NCI-H1694 treated with DMSO at 0.1 percent for 48 hours (cell line): ENCODE results near the gene SIT1.
"Not testable (repeated sequence)": the region's sequence is repeated elsewhere in the genome, so short reads cannot be mapped to it uniquely, and the experiment has no call there.

Experiments
- DNase-seq: peaks from one replicate; lab custom pipeline; 2025; lab: John Stamatoyannopoulos, UW

SIT1 gene

DNA sequence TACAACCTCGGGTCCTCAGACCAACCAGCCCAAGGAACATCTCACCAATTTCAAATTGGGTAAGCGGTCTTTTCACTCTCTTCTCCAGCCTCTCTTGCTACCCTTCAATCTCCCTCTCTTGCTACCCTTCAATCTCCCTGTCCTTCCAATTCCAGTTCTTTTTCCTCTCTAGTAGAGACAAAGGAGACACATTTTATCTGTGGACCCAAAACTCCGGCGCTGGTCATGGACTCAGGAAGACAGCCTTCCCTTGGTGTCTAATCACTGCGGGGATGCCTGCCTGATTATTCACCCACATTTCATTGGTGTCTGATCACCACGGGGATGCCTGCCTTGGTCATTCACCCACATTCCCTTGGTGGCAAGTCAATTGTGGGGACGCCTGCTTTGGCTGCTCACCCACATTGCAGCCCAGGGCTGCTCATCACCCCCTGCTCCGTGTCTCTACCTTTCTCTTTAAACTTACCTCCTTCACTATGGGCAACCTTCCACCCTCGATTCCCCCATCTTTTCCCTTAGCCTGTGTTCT, 13.2 kb downstream of the SIT1 start:
- not testable (repeated sequence) for DNase-seq

- not testable (repeated sequence) for DNase-seq
Measured at GRCh38 chr9:35636877-35637246, 13.9 kb downstream of the SIT1 start.

DNA sequence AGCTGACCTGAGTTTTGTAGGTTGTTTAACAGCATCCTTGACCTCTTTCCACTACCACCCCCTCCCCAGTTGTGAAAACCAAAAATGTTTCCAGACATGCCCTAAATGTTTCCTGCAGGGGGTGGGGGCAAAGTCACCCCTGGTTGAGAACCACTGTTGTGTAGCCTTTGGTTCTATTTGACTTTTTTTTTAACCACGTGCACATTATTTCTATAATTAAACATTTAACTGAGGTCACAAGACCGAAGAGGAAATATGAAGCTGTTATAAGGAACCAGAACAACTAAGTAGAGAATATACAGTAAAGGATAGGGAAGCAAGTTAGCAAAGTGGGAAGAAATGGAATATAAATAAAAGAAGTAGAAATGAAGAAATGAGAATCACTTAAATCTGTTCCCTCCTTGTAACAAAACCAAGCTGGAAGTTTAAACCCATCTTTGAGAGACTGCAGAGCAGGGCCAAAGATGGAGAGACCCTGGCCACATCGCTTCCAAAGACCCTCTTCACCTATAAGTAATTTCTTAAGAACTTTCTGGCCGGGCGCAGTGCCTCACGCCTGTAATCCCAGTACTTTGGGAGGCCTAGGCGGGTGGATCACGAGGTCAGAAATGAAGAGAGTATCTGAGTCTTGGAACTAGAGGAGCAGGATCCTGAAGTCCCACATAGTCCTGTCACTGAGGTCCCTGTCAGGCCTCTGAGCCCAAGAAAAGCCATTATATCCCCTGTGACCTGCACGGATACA, 14.4 kb downstream of the SIT1 start:
- DNase-seq: no peak

- DNase-seq: no peak
Measured at GRCh38 chr9:35635730-35636129, 15.0 kb downstream of the SIT1 start.

DNA sequence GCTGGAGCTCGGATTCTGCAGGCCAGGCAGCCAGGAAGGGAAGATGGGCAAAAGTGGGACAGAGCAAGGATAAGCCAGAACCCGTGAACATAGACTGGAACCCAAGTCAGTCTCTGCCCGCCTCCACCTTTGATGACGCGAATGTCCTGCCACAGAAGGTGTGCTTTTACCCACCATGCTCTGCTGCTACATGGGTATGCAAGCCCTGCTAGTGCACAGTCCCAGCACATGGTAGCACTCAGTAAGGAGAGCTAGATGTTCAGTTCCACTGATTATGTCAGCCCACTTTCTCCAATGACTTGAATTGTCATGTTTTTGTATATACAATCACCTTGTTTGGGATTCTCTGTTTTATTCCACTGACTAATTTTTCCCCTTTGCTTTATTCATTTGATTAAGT, 21.1 kb downstream of the SIT1 start:
- DNase-seq: no peak

DNA sequence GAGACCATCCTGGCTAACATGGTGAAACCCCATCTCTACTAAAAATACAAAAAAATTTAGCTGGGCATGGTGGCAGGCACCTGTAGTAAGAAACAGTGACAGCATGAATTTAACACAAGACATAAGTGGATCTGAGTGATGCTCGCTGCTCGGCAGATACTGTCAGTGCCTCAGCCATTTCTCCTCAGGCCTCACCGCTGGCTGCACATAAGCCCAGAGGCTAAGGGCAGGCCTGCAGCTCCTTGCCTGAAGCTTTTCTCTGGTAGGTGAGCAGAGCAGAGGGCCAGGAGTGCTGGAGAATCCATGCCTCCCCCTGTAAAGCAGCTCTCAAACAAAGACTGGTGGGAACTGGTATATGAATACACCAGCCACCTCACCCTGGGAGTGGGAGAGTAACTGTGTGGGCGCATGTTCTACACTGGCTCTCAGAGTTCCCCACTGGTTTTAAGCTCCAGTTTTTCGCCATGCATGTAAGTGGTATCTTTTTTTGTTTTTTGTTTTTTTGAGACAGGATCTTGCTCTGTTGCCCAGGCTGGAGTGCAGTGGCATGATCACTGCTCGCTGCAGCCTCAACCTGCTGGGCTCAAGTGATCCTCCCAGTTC, 22.2 kb downstream of the SIT1 start:
- DNase-seq: no peak

GRCh38 chr9:35627575-35627974, 23.2 kb downstream of the SIT1 start:
- DNase-seq: no peak

GRCh38 chr9:35619800-35620158, 31.0 kb downstream of the SIT1 start:
- no peak for DNase-seq

DNA sequence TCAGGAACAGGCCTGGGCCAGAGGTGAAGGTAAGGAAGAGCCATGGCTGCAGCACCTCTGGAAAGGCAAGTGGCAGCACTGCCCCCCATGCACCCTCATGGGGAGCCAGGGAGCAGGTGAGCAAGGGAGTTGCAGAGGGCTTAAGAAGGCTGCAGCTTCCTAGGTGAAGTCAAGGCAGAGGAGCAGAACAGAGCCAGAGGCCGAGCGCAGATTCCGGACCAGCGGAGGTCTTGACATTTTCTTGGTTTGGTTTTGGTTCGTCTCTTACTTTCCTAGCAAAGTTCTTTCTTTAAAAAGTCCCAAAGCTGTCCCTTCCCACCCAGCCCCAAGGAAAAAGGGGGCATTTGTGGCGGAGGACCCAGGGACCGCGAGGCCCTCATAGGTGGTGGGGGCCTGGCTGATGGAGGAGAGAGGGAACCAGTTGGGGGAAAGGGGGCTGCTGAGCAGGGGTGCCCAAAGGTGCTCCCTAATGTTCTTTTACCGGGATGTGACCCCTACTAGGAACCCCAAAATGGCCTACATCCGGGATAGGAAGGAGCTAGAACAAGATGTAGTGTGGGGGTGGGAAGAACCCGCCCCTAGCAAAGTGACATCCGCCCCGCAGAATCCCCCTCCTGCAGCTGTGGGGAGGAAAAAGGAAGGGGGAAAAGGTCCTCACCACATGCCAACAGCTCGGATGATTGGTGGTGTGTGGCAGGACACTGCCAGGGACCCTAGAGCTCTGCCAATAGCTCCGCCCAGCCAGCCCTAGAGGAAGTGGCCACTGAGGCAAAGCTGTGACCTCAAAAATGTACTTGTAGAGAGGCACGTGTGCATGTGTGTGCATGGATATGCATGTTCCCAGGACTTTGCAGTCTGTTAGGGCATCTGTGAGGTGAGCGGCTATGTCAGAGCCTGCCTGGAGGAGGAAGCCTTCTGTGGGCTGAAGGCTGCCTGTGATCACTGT, 31.6 kb downstream of the SIT1 start:
- DNase-seq: no peak

GRCh38 chr9:35618325-35618727, 32.4 kb downstream of the SIT1 start, which contains the start of gene CD72:
Gene CD72 (minus strand): TSS chr9:35618413. CDS start chr9:35618303, 110 bp downstream.
- DNase-seq: peak; percentile 19

GRCh38 chr9:35617548-35617947, 33.2 kb downstream of the SIT1 start:
- no peak for DNase-seq

DNA sequence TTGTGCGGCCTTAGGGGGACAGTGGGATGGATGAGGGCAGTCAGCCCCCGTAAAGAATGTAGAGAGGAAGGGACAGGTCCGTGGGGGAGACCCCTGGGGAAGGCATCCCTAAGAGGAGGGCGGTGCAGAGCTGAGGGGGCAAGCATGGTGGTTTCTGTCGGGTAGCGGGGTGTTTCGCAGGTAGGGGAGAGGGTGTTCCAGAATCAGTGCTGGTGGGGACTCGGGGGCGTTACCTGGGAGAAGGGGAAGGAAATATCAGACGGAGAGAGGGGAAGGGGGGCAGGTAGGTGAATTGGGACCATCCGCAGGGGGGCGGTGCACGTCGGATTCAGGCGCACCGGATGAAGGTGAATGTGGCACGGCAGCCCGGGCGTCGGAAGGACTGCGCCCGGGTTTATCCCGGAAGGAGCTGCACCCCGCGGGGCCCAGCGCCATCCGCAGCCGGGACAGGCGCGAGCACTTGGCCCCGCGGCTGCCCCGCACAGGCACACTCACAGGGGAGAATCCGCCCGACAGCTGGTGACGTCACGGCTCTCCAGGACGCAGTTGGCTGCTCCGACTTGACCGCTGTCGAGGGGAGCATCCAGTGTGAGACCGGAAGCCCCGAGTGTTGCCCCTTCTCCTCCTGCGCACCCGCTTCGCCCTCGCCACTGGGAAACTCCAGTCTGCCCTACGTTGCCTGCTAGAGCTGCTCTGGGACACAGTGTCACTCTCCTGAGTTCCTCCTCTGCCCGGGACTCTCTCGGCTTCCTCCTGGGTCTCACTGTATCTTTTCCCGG, 33.9 kb downstream of the SIT1 start:
- no peak for DNase-seq

GRCh38 chr9:35615981-35616680, 34.6 kb downstream of the SIT1 start:
- DNase-seq: no peak

- DNase-seq: no peak
Measured at GRCh38 chr9:35612843-35613242, 37.9 kb downstream of the SIT1 start.

GRCh38 chr9:35612066-35612465, 38.7 kb downstream of the SIT1 start:
- DNase-seq: not testable (repeated sequence)

DNA sequence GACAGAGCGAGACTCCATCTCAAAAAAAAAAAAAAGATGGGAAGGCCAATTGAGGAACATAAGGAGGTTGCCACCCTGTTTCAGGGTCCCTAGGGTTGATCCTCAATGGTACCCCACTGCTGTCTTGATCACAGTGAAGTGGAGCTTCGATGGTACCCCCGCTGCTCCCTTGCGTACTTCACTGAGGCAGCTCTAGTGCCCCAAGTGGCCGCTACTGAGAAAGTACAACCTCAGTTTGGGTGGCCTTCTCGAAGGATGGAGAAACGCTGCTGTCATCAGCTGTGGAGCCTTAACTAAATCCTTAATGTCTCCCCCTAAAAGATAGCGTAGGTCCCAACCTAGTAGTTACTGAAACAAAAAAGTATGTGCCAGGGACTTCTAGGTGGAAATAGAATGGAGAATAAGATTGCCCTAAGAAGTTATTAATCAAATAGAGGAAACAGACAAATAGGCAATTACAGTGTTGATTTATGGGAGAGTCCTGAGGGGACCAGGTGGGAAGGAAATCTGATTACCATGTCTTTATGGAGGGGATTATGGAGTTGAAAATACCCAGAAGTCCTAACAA, 39.4 kb downstream of the SIT1 start:
- peak; percentile 11 for DNase-seq

DNA sequence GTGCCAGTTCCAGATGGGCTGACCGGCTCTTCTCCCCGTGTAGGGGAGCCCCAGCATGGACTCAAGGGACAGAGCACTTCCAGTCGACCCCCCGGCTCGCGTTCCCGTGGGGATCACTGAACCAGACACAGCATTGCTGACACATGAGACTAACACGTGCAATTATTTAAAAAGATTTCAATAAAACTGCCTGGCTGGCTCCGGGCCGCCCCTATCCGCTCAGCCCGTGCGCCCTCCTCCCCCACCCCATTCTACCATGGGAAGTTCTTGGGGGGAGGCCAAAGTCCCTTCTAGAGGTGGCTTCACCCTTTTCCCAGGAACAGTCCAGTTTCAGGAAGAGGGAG, 40.9 kb downstream of the SIT1 start:
- no peak for DNase-seq

- DNase-seq: no peak
Measured at GRCh38 chr9:35609001-35609819, 41.5 kb downstream of the SIT1 start.

- no peak for DNase-seq
Measured at GRCh38 chr9:35608221-35608620, 42.5 kb downstream of the SIT1 start.

DNA sequence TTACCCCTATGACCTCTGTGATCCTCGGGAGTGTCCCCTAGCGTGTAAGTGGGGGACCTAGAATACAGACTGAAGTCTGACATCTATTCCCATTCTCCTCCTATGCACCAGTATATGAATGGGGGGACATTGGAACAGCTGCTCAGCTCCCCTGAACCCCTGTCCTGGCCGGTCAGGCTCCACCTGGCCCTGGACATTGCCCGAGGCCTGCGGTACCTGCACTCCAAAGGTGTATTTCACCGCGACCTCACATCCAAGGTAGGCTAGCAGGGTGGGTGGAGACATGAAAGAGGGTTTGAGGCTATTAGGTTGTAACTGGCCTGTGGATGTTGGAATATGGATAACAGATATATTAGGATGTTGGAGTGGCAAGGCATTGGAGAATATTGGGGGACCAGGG, 44.0 kb downstream of the SIT1 start:
- DNase-seq: no peak
